Neural progenitor cell (in vitro differentiated cells): ENCODE data around the gene SLC9A5.

Source experiments
- CTCF ChIP-seq: fragments of 200-600 bp; sonication (generic); IDR thresholded peaks from 2 replicates; pipeline ENCODE4 v1.5.1; 2017; ENCODE audit warnings: antibody characterized with exemption, mild to moderate bottlenecking
- EZH2 ChIP-seq: fragments of 200-600 bp; sonication (generic); IDR thresholded peaks from 2 replicates; pipeline ENCODE4 v1.6.1; 2017; ENCODE audit warnings: antibody characterized with exemption, mild to moderate bottlenecking, moderate library complexity
- EZH2phosphoT487 ChIP-seq: fragments of 200-600 bp; sonication (generic); IDR thresholded peaks from 2 replicates; pipeline ENCODE4 v1.6.1; 2017; ENCODE audit warnings: antibody characterized with exemption

DNA sequence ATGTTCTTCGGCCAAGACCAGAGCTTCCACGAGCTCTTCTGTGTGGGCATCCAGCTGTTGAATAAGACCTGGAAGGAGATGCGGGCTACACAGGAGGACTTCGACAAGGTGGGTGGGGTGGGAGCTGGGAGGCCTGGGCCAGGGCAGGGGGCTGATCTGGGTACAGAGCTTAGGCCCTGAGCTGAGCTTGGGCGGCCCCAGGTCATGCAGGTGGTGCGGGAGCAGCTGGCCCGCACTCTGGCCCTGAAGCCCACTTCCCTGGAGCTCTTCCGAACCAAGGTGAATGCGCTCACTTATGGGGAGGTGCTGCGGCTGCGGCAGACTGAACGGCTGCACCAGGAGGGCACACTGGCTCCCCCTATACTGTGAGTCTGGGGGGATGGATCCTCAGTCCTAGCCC is 46.4 kb upstream of the SLC9A5 start:
- TF ChIP-seq CTCF: no peak
- TF ChIP-seq EZH2: no peak
- TF ChIP-seq EZH2phosphoT487: no peak
